B cell (primary cell): ENCODE data around the gene CGNL1. TPM values are rescaled to one million over a fixed set of nuclear protein-coding genes. Genes with fewer than 3 reads are reported as not detected.

Experiments used
- ATAC-seq: fragments of 200-7000 bp; cut with Tn5 transposase; one replicate; pipeline ENCODE4 v1.10.0; 2021; ENCODE audit warnings: low read depth, mild to moderate bottlenecking, moderate number of reproducible peaks, moderate library complexity
- CTCF ChIA-PET: fragments of 350-600 bp; sonication (Branson Sonifier 250); formaldehyde crosslinking; loops from one replicate; lab custom pipeline; 2021; ENCODE audit warnings: antibody characterized with exemption, inconsistent platforms; lab: Charles Lee
- POLR2A ChIA-PET: fragments of 350-600 bp; sonication (Branson Sonifier 250); formaldehyde crosslinking; loops from one replicate; lab custom pipeline; 2021; ENCODE audit warnings: antibody characterized with exemption; lab: Charles Lee
- DNase-seq: peaks from one replicate; pipeline ENCODE4 v3.0.0; 2013
- H2AFZ ChIP-seq: 2 replicates; pipeline ENCODE4 v1.6.1; 2012; ENCODE audit warnings: mild to moderate bottlenecking, low read depth, low read length; ENCODE audit not compliant: insufficient read depth, poor library complexity, severe bottlenecking
- H3K27ac ChIP-seq, 2 donors: 1 replicate in 1 of 2; 2 replicates in 1 of 2; pipeline ENCODE4 v1.5.1; 2012 to 2013; ENCODE audit warnings: low read length in 2 of 2, mild to moderate bottlenecking in 2 of 2, moderate library complexity in 1 of 2
- H3K27me3 ChIP-seq, 4 experiments: fragments of 200-600 bp in 1 of 4; sonication (generic) in 1 of 4; replicated peaks in 1 of 4; 1 replicate in 2 of 4; 2 replicates in 2 of 4; pipeline versions ENCODE4 v1.6.1 to v1.7.0; 2013 to 2016; ENCODE audit warnings: low read length in 3 of 4, mild to moderate bottlenecking in 2 of 4, mixed read lengths in 1 of 4, moderate library complexity in 1 of 4; ENCODE audit not compliant: insufficient read depth in 4 of 4, control insufficient read depth in 3 of 4; ENCODE audit errors: control extremely low read depth in 1 of 4
- H3K36me3 ChIP-seq, 2 experiments: replicated peaks in 1 of 2; 1 replicate in 1 of 2; 2 replicates in 1 of 2; pipeline versions ENCODE4 v1.6.1 to v1.7.1; 2013; ENCODE audit warnings: low read length in 1 of 2; ENCODE audit not compliant: insufficient read depth in 2 of 2, control insufficient read depth in 1 of 2; ENCODE audit errors: control extremely low read depth in 1 of 2, extremely low read depth in 1 of 2
- H3K4me1 ChIP-seq, 2 donors: fragments of 200-600 bp in 1 of 2; sonication (generic) in 1 of 2; 1 replicate in 1 of 2; 2 replicates in 1 of 2; pipeline versions ENCODE4 v1.5.1 to v1.6.1; 2013 to 2017; ENCODE audit warnings: low read length in 2 of 2; ENCODE audit not compliant: control insufficient read depth in 2 of 2, insufficient read depth in 2 of 2
- H3K4me2 ChIP-seq: replicated peaks from 2 replicates; pipeline ENCODE3; 2012; ENCODE audit warnings: mild to moderate bottlenecking, low read depth, low read length; ENCODE audit not compliant: poor library complexity, severe bottlenecking
- H3K4me3 ChIP-seq, 5 experiments: fragments of 200-600 bp in 1 of 5; sonication (generic) in 1 of 5; 1 replicate in 3 of 5; 2 replicates in 2 of 5; pipeline versions ENCODE4 v1.5.1 to v1.7.0; 2011 to 2016; ENCODE audit warnings: low read length in 4 of 5, mild to moderate bottlenecking in 4 of 5, low read depth in 2 of 5, control low read depth in 1 of 5, moderate library complexity in 1 of 5; ENCODE audit not compliant: insufficient read depth in 1 of 5; ENCODE audit errors: control extremely low read depth in 1 of 5, extremely low read depth in 1 of 5
- H3K79me2 ChIP-seq: fragments of 200-600 bp; sonication (generic); one replicate; pipeline ENCODE4 v1.6.0; 2016; ENCODE audit warnings: low read length; ENCODE audit not compliant: control insufficient read depth, insufficient read depth
- H3K9ac ChIP-seq: fragments of 200-600 bp; sonication (generic); 2 replicates; pipeline ENCODE4 v1.6.1; 2017; ENCODE audit warnings: mild to moderate bottlenecking, low read length, moderate library complexity
- H3K9me3 ChIP-seq, 3 donors: one replicate each; pipeline versions ENCODE4 v1.6.1 to v1.7.1; 2013; ENCODE audit warnings: low read length in 2 of 3; ENCODE audit not compliant: control insufficient read depth in 2 of 3, insufficient read depth in 1 of 3; ENCODE audit errors: control extremely low read depth in 1 of 3
- H4K20me1 ChIP-seq: 2 replicates; pipeline ENCODE4 v1.6.0; 2012; ENCODE audit warnings: mild to moderate bottlenecking, low read length; ENCODE audit not compliant: insufficient read depth, control insufficient read depth, poor library complexity, severe bottlenecking
- H3K27ac Mint-ChIP-seq: one replicate; pipeline ENCODE4 v1.8.0; 2021; ENCODE audit warnings: mixed read lengths
- H3K27me3 Mint-ChIP-seq: one replicate; pipeline ENCODE4 v1.8.0; 2021; ENCODE audit warnings: mixed read lengths
- H3K4me1 Mint-ChIP-seq: one replicate; pipeline ENCODE4 v1.8.0; 2021; ENCODE audit warnings: mixed read lengths
- H3K4me3 Mint-ChIP-seq: one replicate; pipeline ENCODE4 v1.8.0; 2021; ENCODE audit warnings: mixed read lengths
- H3K9me3 Mint-ChIP-seq: one replicate; pipeline ENCODE4 v1.8.0; 2022; ENCODE audit warnings: mixed read lengths; ENCODE audit not compliant: insufficient read depth
- EZH2 ChIP-seq: IDR thresholded peaks from 2 replicates; pipeline ENCODE4 v1.6.1; 2012; ENCODE audit warnings: borderline replicate concordance, low read depth, mild to moderate bottlenecking, moderate library complexity, low read length; ENCODE audit not compliant: insufficient read depth, poor library complexity, severe bottlenecking
- WGBS: methylation state at CpG from one replicate; pipeline ENCODE4 v1.1.5; 2013; ENCODE audit warnings: missing lambda C conversion rate; ENCODE audit not compliant: insufficient coverage; 5-methylcytosine and 5-hydroxymethylcytosine counted together
- intact Hi-C: fragments of 100-400 bp; cut with micrococcal nuclease; formaldehyde crosslinking; loops from one replicate; pipeline ENCODE4 v1.10.0; 2022
- polyA plus RNA-seq: library from polyadenylated mRNA; depleted of rRNA; stranded (reverse); fragments of >200 nt; gene quantifications from 2 replicates; pipeline ENCODE4 v1.2.3, GENCODE V29; 2012
- total RNA-seq, 2 donors: library from RNA; stranded (reverse); fragments of 120-200 nt in 1 of 2; gene quantifications; 1 replicate in 1 of 2; 2 replicates in 1 of 2; pipeline versions ENCODE4 v1.2.3 to v1.2.4, GENCODE V29; 2013 to 2022
- TF ChIP-seq, protein P1 (sequence below): fragments of 200-600 bp; IDR thresholded peaks from one replicate; pipeline ENCODE4 v1.8.0; 2022; ENCODE audit warnings: antibody characterized with exemption, mild to moderate bottlenecking

CGNL1 gene
- total and polyA plus RNA-seq, 2 donors (not counting 1 experiment from before 2014, with no cell fraction given), result 0.03 to 0.12 TPM

DNA sequence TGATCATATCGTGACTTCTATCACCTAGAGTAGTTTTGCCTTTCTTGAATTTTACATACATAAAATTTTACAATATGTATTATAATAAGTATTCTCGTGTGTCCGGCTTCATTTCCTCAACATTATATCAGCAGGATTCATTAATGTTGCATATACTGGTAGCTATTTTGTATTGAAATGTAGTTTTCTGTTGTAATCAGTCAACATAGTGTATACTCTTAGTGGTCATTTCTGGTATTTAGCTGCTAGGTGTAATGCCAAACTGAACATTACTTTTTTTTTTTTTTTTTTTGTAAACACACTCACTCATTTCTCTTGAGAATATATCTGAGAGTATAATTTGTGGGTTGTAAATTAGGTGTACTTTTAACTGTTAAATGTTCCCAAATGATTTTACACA, 70.1 kb downstream of the CGNL1 start:
- POLR2A ChIA-PET, result no interaction called here
- no peak overlapping the region for H3K27ac Mint-ChIP-seq

DNA sequence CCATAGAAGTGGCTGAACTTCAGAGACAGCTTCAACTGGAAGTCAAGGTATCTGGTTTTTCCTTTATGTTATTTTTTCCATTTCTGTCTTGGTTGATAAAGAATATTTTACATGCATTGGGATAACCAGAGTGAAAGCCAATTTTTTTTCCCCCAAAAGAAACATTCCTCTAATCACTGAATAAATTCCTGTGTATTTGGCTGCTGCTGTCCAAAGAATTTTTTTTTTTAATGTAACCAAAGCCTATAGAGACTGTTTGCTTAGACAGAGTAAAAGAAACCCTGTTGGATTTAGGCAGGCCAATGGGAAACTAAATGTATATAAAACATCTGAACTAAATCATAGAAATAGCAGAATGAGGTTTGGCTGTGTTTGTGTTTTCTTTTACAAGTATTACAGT, 75.2 kb downstream of the CGNL1 start:
- Histone ChIP-seq H3K9me3 (peaks cover 0 to 1% (median 0%) of the 10 kb centered on the region in 3 donors), H3K27me3 (no peaks in the 10 kb centered on the region), H3K4me1 (no peaks in the 10 kb centered on the region), H3K27ac (no peak overlapping the region), H3K9ac (no peak overlapping the region), H3K4me3 (no peak overlapping the region), H3K79me2 (no peaks in the 10 kb centered on the region), H3K4me2 (no peak overlapping the region), H4K20me1 (no peaks in the 10 kb centered on the region), H3K36me3 (no peaks in the 10 kb centered on the region), H2AFZ (no peak overlapping the region)
- no peak overlapping the region for H3K27ac Mint-ChIP-seq
- ChIA-PET POLR2A (no interaction called here), CTCF (no interaction called here)
- DNase-seq, result no peak
- intact Hi-C loops, result no loop called here
- peaks cover 5% of the 10 kb centered on the region for H3K27me3 Mint-ChIP-seq
- H3K4me3 Mint-ChIP-seq, result no peak overlapping the region
- no peaks in the 10 kb centered on the region for H3K4me1 Mint-ChIP-seq
- H3K9me3 Mint-ChIP-seq, result no peaks in the 10 kb centered on the region
- no peak for TF ChIP-seq EZH2
- TF ChIP-seq, protein P1, sequence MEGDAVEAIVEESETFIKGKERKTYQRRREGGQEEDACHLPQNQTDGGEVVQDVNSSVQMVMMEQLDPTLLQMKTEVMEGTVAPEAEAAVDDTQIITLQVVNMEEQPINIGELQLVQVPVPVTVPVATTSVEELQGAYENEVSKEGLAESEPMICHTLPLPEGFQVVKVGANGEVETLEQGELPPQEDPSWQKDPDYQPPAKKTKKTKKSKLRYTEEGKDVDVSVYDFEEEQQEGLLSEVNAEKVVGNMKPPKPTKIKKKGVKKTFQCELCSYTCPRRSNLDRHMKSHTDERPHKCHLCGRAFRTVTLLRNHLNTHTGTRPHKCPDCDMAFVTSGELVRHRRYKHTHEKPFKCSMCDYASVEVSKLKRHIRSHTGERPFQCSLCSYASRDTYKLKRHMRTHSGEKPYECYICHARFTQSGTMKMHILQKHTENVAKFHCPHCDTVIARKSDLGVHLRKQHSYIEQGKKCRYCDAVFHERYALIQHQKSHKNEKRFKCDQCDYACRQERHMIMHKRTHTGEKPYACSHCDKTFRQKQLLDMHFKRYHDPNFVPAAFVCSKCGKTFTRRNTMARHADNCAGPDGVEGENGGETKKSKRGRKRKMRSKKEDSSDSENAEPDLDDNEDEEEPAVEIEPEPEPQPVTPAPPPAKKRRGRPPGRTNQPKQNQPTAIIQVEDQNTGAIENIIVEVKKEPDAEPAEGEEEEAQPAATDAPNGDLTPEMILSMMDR, result no peak
- no peak for ATAC-seq

More for the DNA sequence above, 70.1 kb downstream of the CGNL1 start:
- Histone ChIP-seq H3K79me2 (no peaks in the 10 kb centered on the region), H3K9ac (no peak overlapping the region), H3K9me3 (peaks cover 0 to 1% (median 0%) of the 10 kb centered on the region in 3 donors), H3K4me1 (no peaks in the 10 kb centered on the region), H3K27ac (no peak overlapping the region), H3K4me3 (no peak overlapping the region), H2AFZ (no peak overlapping the region), H3K36me3 (no peaks in the 10 kb centered on the region), H3K4me2 (no peak overlapping the region), H3K27me3 (no peaks in the 10 kb centered on the region), H4K20me1 (no peaks in the 10 kb centered on the region)
- H3K27me3 Mint-ChIP-seq, result peaks cover 3% of the 10 kb centered on the region
- CTCF ChIA-PET, result interaction anchor here (0.7 kb wide), 1 partner anchor 998 kb away, joined by 4 read pairs; no protein-coding TSS in a partner anchor
- no peak for TF ChIP-seq EZH2
- TF ChIP-seq, protein P1, result no peak
- DNase-seq (no peak), ATAC-seq (no peak)
- intact Hi-C loops, result no loop called here
- H3K4me3 Mint-ChIP-seq, result no peak overlapping the region
- H3K4me1 Mint-ChIP-seq, result peaks cover 2% of the 10 kb centered on the region
- no CpG with 5 or more reads among the region's 3 CpGs for WGBS
- H3K9me3 Mint-ChIP-seq, result no peaks in the 10 kb centered on the region
